GM23338 (cell line): ENCODE measurements around the gene KRTAP4-11. TPM values are rescaled to one million over a fixed set of nuclear protein-coding genes. Genes with fewer than 3 reads are reported as not detected.

Experiments
- ATAC-seq: fragments of 200-7000 bp; cut with Tn5 transposase; 3 replicates; pipeline ENCODE4 v1.9.1; 2020
- DNase-seq: peaks from one replicate; pipeline ENCODE4 v3.0.0-alpha.2; 2015; ENCODE audit warnings: low spot score
- H2AFZ ChIP-seq: fragments of 200-600 bp; sonication (generic); 2 replicates; pipeline ENCODE4 v1.8.0; 2016; ENCODE audit warnings: antibody characterized with exemption, mild to moderate bottlenecking, moderate library complexity
- H3F3A ChIP-seq: fragments of 200-600 bp; sonication (generic); replicated peaks from 2 replicates; pipeline ENCODE4 v1.8.0; 2017; ENCODE audit warnings: antibody characterized with exemption, mixed run types, low read depth
- H3K27ac ChIP-seq: fragments of 200-600 bp; sonication (generic); 2 replicates; pipeline ENCODE4 v1.6.1; 2016; ENCODE audit warnings: low read depth
- H3K27me3 ChIP-seq: fragments of 200-600 bp; sonication (generic); 2 replicates; pipeline ENCODE4 v1.8.0; 2016; ENCODE audit warnings: mild to moderate bottlenecking, mixed run types, moderate library complexity; ENCODE audit not compliant: insufficient read depth
- H3K36me3 ChIP-seq: fragments of 200-600 bp; sonication (generic); 2 replicates; pipeline ENCODE4 v1.8.0; 2016; ENCODE audit warnings: mild to moderate bottlenecking; ENCODE audit not compliant: insufficient read depth
- H3K4me1 ChIP-seq: fragments of 200-600 bp; sonication (generic); 2 replicates; pipeline ENCODE4 v1.8.0; 2016; ENCODE audit warnings: mild to moderate bottlenecking, moderate library complexity; ENCODE audit not compliant: insufficient read depth
- H3K4me2 ChIP-seq: fragments of 200-600 bp; sonication (generic); 2 replicates; pipeline ENCODE4 v1.7.1; 2017; ENCODE audit warnings: mixed run types
- H3K4me3 ChIP-seq: fragments of 200-600 bp; sonication (generic); 2 replicates; pipeline ENCODE4 v1.6.1; 2016; ENCODE audit warnings: mixed run types
- H3K79me2 ChIP-seq: fragments of 200-600 bp; sonication (generic); replicated peaks from 2 replicates; pipeline ENCODE4 v1.8.0; 2017; ENCODE audit warnings: mild to moderate bottlenecking; ENCODE audit not compliant: insufficient read depth
- H3K9me2 ChIP-seq: fragments of 200-600 bp; sonication (generic); 2 replicates; pipeline ENCODE4 v1.8.0; 2017; ENCODE audit not compliant: insufficient read depth
- H4K20me1 ChIP-seq: fragments of 200-600 bp; sonication (generic); replicated peaks from 2 replicates; pipeline ENCODE4 v1.8.0; 2017; ENCODE audit warnings: mild to moderate bottlenecking; ENCODE audit not compliant: insufficient read depth
- H3K27ac Mint-ChIP-seq: 2 replicates; pipeline ENCODE4 v1.8.0; 2020; ENCODE audit warnings: inconsistent platforms, mild to moderate bottlenecking, moderate library complexity, mixed read lengths
- H3K27me3 Mint-ChIP-seq: 3 replicates; pipeline ENCODE4 v1.8.0; 2022; ENCODE audit warnings: low read depth, mild to moderate bottlenecking, moderate library complexity, mixed read lengths, inconsistent platforms; ENCODE audit not compliant: insufficient read depth, poor library complexity
- H3K36me3 Mint-ChIP-seq: 3 replicates; pipeline ENCODE4 v1.8.0; 2021; ENCODE audit warnings: low read depth, mild to moderate bottlenecking, inconsistent platforms, moderate library complexity, mixed read lengths
- H3K4me1 Mint-ChIP-seq: 3 replicates; pipeline ENCODE4 v1.8.0; 2020; ENCODE audit warnings: mild to moderate bottlenecking, inconsistent platforms, mixed read lengths
- H3K4me3 Mint-ChIP-seq: 3 replicates; pipeline ENCODE4 v1.8.0; 2021; ENCODE audit warnings: moderate library complexity, mild to moderate bottlenecking, inconsistent platforms, mixed read lengths
- H3K9me3 Mint-ChIP-seq: 3 replicates; pipeline ENCODE4 v1.8.0; 2020; ENCODE audit warnings: moderate library complexity, mild to moderate bottlenecking, inconsistent platforms, mixed read lengths
- CREB1 ChIP-seq: fragments of 250-450 bp; sonication (Bioruptor Pico); IDR thresholded peaks from 2 replicates; pipeline ENCODE4 v1.5.0; 2020; ENCODE audit warnings: low read depth, mild to moderate bottlenecking, moderate library complexity
- CTCF ChIP-seq, 2 experiments: fragments of 200-600 bp in 1 of 2; sonication (generic) in 1 of 2; conservative IDR thresholded peaks; 2 replicates each; pipeline versions ENCODE4 v1.5.1 to v1.6.1; 2016 to 2017; ENCODE audit warnings: antibody characterized with exemption in 2 of 2, low read depth in 2 of 2, mild to moderate bottlenecking in 2 of 2, moderate library complexity in 1 of 2
- ETS1 ChIP-seq: IDR thresholded peaks from 2 replicates; pipeline ENCODE4 v1.6.1; 2016; ENCODE audit warnings: antibody characterized with exemption
- EZH2phosphoT487 ChIP-seq: fragments of 200-600 bp; sonication (generic); IDR thresholded peaks from one replicate; pipeline ENCODE4 v1.8.1; 2018; ENCODE audit warnings: antibody characterized with exemption; ENCODE audit not compliant: unreplicated experiment
- POLR2AphosphoS5 ChIP-seq: IDR thresholded peaks from 2 replicates; pipeline ENCODE4 v1.6.1; 2016; ENCODE audit warnings: antibody characterized with exemption, low read depth
- REST ChIP-seq: IDR thresholded peaks from one replicate; pipeline ENCODE4 v1.6.1; 2018; ENCODE audit warnings: antibody characterized with exemption; ENCODE audit not compliant: unreplicated experiment
- STAT1 ChIP-seq: IDR thresholded peaks from one replicate; pipeline ENCODE4 v1.6.1; 2016; ENCODE audit warnings: antibody characterized with exemption; ENCODE audit not compliant: unreplicated experiment
- polyA plus RNA-seq: library from polyadenylated mRNA; unstranded; fragments of >200 nt; fragmentation: Nextera tagmentation; extraction: Ambion mirVana; gene quantifications from 2 replicates; pipeline ENCODE4 v1.2.1, GENCODE V29; 2016
- total RNA-seq: library from RNA; depleted of rRNA; stranded (reverse); fragments of >200 nt; shearing (Covaris generic); gene quantifications from 2 replicates; pipeline ENCODE4 v1.2.3, GENCODE V29; 2014
- TF ChIP-seq, protein P1 (sequence below): fragments of 250-450 bp; sonication (Bioruptor Pico); IDR thresholded peaks from 2 replicates; pipeline ENCODE4 v1.5.0; 2020; ENCODE audit warnings: mild to moderate bottlenecking, moderate library complexity

KRTAP4-11 gene
- total and polyA plus RNA-seq, 2 experiments from 2014 or later = not detected

GRCh38 chr17:41073676-41074075 is 44.5 kb downstream of the KRTAP4-11 start:
- Histone ChIP-seq H3K9me2 (peaks cover 5% of the 10 kb centered on the region), H3K4me2 (no peak overlapping the region), H3K79me2 (no peaks in the 10 kb centered on the region), H4K20me1 (no peaks in the 10 kb centered on the region), H3F3A (no peaks in the 10 kb centered on the region), H2AFZ (no peak overlapping the region), H3K36me3 (no peaks in the 10 kb centered on the region), H3K27me3 (no peaks in the 10 kb centered on the region), H3K27ac (no peak overlapping the region), H3K4me1 (no peaks in the 10 kb centered on the region), H3K4me3 (no peak overlapping the region)
- DNase-seq (no peak), ATAC-seq (no peak)
- no peaks in the 10 kb centered on the region for H3K36me3 Mint-ChIP-seq
- no peaks in the 10 kb centered on the region; the same call in 2 of the 3 replicates for H3K9me3 Mint-ChIP-seq
- no peaks in the 10 kb centered on the region for H3K27me3 Mint-ChIP-seq
- no peak for TF ChIP-seq POLR2AphosphoS5
- no peak for TF ChIP-seq ETS1
- no peak for TF ChIP-seq EZH2phosphoT487
- no peak overlapping the region for H3K4me3 Mint-ChIP-seq
- no peaks in the 10 kb centered on the region for H3K4me1 Mint-ChIP-seq
- no peak overlapping the region for H3K27ac Mint-ChIP-seq

- no peaks in the 10 kb centered on the region for H4K20me1 ChIP-seq
- no peak overlapping the region for H2AFZ ChIP-seq
- no peaks in the 10 kb centered on the region for H3K27me3 ChIP-seq
- H3K36me3 ChIP-seq = no peaks in the 10 kb centered on the region
- H3K4me3 Mint-ChIP-seq = no peak overlapping the region
- DNase-seq (no peak), ATAC-seq (no peak)
- no peak overlapping the region for H3K27ac Mint-ChIP-seq
- H3K4me1 ChIP-seq = no peaks in the 10 kb centered on the region
- no peak overlapping the region for H3K27ac ChIP-seq
- no peaks in the 10 kb centered on the region for H3K36me3 Mint-ChIP-seq
- no peaks in the 10 kb centered on the region for H3K27me3 Mint-ChIP-seq
- no peaks in the 10 kb centered on the region for H3F3A ChIP-seq
- H3K9me2 ChIP-seq = no peaks in the 10 kb centered on the region; the same call in none of the 2 replicates
- H3K79me2 ChIP-seq = no peaks in the 10 kb centered on the region
- no peaks in the 10 kb centered on the region for H3K4me1 Mint-ChIP-seq
- H3K9me3 Mint-ChIP-seq = no peaks in the 10 kb centered on the region; the same call in 2 of the 3 replicates
- no peak overlapping the region for H3K4me3 ChIP-seq
- H3K4me2 ChIP-seq = no peak overlapping the region
- TF ChIP-seq STAT1 (no peak), POLR2AphosphoS5 (no peak), REST (no peak), CREB1 (CRISPR knock-in tag) (no peak), CTCF (conservative IDR thresholded peaks at IDR 0.05; ENCODE audit: low read depth in 2 of 2) (no peak)
- TF ChIP-seq, protein P1, sequence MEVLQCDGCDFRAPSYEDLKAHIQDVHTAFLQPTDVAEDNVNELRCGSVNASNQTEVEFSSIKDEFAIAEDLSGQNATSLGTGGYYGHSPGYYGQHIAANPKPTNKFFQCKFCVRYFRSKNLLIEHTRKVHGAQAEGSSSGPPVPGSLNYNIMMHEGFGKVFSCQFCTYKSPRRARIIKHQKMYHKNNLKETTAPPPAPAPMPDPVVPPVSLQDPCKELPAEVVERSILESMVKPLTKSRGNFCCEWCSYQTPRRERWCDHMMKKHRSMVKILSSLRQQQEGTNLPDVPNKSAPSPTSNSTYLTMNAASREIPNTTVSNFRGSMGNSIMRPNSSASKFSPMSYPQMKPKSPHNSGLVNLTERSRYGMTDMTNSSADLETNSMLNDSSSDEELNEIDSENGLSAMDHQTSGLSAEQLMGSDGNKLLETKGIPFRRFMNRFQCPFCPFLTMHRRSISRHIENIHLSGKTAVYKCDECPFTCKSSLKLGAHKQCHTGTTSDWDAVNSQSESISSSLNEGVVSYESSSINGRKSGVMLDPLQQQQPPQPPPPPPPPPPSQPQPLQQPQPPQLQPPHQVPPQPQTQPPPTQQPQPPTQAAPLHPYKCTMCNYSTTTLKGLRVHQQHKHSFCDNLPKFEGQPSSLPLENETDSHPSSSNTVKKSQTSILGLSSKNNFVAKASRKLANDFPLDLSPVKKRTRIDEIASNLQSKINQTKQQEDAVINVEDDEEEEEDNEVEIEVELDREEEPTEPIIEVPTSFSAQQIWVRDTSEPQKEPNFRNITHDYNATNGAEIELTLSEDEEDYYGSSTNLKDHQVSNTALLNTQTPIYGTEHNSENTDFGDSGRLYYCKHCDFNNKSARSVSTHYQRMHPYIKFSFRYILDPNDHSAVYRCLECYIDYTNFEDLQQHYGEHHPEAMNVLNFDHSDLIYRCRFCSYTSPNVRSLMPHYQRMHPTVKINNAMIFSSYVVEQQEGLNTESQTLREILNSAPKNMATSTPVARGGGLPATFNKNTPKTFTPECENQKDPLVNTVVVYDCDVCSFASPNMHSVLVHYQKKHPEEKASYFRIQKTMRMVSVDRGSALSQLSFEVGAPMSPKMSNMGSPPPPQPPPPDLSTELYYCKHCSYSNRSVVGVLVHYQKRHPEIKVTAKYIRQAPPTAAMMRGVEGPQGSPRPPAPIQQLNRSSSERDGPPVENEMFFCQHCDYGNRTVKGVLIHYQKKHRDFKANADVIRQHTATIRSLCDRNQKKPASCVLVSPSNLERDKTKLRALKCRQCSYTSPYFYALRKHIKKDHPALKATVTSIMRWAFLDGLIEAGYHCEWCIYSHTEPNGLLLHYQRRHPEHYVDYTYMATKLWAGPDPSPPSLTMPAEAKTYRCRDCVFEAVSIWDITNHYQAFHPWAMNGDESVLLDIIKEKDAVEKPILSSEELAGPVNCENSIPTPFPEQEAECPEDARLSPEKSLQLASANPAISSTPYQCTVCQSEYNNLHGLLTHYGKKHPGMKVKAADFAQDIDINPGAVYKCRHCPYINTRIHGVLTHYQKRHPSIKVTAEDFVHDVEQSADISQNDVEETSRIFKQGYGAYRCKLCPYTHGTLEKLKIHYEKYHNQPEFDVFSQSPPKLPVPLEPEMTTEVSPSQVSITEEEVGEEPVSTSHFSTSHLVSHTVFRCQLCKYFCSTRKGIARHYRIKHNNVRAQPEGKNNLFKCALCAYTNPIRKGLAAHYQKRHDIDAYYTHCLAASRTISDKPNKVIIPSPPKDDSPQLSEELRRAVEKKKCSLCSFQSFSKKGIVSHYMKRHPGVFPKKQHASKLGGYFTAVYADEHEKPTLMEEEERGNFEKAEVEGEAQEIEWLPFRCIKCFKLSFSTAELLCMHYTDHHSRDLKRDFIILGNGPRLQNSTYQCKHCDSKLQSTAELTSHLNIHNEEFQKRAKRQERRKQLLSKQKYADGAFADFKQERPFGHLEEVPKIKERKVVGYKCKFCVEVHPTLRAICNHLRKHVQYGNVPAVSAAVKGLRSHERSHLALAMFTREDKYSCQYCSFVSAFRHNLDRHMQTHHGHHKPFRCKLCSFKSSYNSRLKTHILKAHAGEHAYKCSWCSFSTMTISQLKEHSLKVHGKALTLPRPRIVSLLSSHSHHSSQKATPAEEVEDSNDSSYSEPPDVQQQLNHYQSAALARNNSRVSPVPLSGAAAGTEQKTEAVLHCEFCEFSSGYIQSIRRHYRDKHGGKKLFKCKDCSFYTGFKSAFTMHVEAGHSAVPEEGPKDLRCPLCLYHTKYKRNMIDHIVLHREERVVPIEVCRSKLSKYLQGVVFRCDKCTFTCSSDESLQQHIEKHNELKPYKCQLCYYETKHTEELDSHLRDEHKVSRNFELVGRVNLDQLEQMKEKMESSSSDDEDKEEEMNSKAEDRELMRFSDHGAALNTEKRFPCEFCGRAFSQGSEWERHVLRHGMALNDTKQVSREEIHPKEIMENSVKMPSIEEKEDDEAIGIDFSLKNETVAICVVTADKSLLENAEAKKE (CRISPR knock-in tag) = no peak
Observed at GRCh38 chr17:41071606-41072360, 46.4 kb downstream of the KRTAP4-11 start.
